ENCODE data around the gene DMRTB1. TPM values are rescaled to one million over a fixed set of nuclear protein-coding genes. Genes with fewer than 3 reads are reported as not detected.

The DMRTB1 gene
- total and polyA plus RNA-seq, 2 experiments from 2014 or later: not detected

DNA sequence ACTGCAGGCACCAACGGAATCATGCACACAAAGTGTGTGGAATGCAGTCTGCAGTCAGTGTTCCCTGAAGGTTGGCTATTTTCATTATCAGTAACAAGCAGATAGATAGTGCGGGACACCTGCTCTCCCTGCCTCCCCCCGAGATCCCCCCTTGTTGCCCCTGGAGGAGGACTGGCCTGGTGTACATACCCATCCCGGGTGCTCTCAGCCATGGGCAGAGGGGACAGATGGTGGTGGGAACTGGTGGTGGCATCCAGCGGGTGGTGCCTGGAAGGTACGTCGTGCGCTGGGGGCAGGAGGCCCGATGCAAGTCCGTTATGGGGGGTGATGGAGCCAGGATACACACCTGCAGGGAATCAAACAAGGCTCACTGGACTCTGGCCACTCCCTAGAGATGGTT, 55.2 kb downstream of the DMRTB1 start:
- Histone ChIP-seq H3K27me3 (replicated peaks; ENCODE audit: insufficient read depth) (no peaks in the 10 kb centered on the region), H3K4me1 (ENCODE audit: insufficient read depth) (no peaks in the 10 kb centered on the region), H3K36me3 (ENCODE audit: low read depth) (no peaks in the 10 kb centered on the region), H3K27ac (no peak overlapping the region), H2AFZ (no peak overlapping the region), H3K79me2 (ENCODE audit: insufficient read depth) (no peaks in the 10 kb centered on the region), H3K4me3 (no peak overlapping the region), H3K9me3 (ENCODE audit: low read depth) (no peaks in the 10 kb centered on the region), H4K20me1 (ENCODE audit: insufficient read depth) (no peaks in the 10 kb centered on the region), H3F3A (ENCODE audit: insufficient read depth) (0 out of 2 replicates have a peak, but pooled peaks cover 3% of the 10 kb centered on the region), H3K9me2 (ENCODE audit: insufficient read depth) (no peaks in the 10 kb centered on the region), H3K9ac (no peak overlapping the region), H3K4me2 (ENCODE audit: unreplicated experiment) (no peak overlapping the region)
- DNase-seq: no peak
- TF ChIP-seq EZH2phosphoT487 (IDR thresholded peaks at IDR 0.05; ENCODE audit: insufficient read depth, low read depth) (no peak), EZH2 (IDR thresholded peaks at IDR 0.05; ENCODE audit: insufficient read depth, poor library complexity, severe bottlenecking) (no peak)
- in situ Hi-C loops (cut with MboI): no loop called here
- WGBS, 2 experiments (ENCODE audit: low coverage in 1 of 2, low lambda C conversion rate in 2 of 2, missing lambda C conversion rate in 2 of 2): 74 to 80% methylated on average over 10 of the region's 10 CpGs

- Histone ChIP-seq H3K9me2 (ENCODE audit: insufficient read depth) (no peaks in the 10 kb centered on the region), H3K27ac (no peak overlapping the region), H3K79me2 (ENCODE audit: insufficient read depth) (no peaks in the 10 kb centered on the region), H3K36me3 (ENCODE audit: low read depth) (no peaks in the 10 kb centered on the region), H4K20me1 (ENCODE audit: insufficient read depth) (no peaks in the 10 kb centered on the region), H3K4me1 (ENCODE audit: insufficient read depth) (no peaks in the 10 kb centered on the region), H3K9me3 (ENCODE audit: low read depth) (no peaks in the 10 kb centered on the region), H3K4me3 (no peak overlapping the region), H2AFZ (no peak overlapping the region), H3F3A (ENCODE audit: insufficient read depth) (0 out of 2 replicates have a peak, but pooled peaks cover 3% of the 10 kb centered on the region), H3K4me2 (ENCODE audit: unreplicated experiment) (no peak overlapping the region), H3K9ac (no peak overlapping the region), H3K27me3 (replicated peaks; ENCODE audit: insufficient read depth) (no peaks in the 10 kb centered on the region)
- DNase-seq: no peak
- in situ Hi-C loops (cut with MboI): no loop called here
- WGBS, 2 experiments (ENCODE audit: low coverage in 1 of 2, low lambda C conversion rate in 2 of 2, missing lambda C conversion rate in 2 of 2): 91% methylated on average over 7 of the region's 7 CpGs
- TF ChIP-seq EZH2phosphoT487 (IDR thresholded peaks at IDR 0.05; ENCODE audit: insufficient read depth, low read depth) (no peak), EZH2 (IDR thresholded peaks at IDR 0.05; ENCODE audit: insufficient read depth, poor library complexity, severe bottlenecking) (no peak)
Measured at GRCh38 chr1:53516181-53516580, 57.0 kb downstream of the DMRTB1 start.

Other genes with a start within 250 kb of the DMRTB1 start
- gene CZIB, start 238.8 kb upstream of the DMRTB1 start, total RNA-seq (2014; rRNA removed; shearing (Covaris generic)): 49.7 and 63.2 TPM in 2 replicates
- gene CZIB, start 238.8 kb upstream of the DMRTB1 start, polyA plus RNA-seq (2016; fragmentation: Nextera tagmentation; extraction: Ambion mirVana): 76.6 and 83.4 TPM in 2 replicates
- gene MAGOH, start 220.9 kb upstream of the DMRTB1 start, total RNA-seq (2014; rRNA removed; shearing (Covaris generic)): 21.9 and 22.5 TPM in 2 replicates
- 29.7 and 34.3 TPM in 2 replicates for gene MAGOH, start 220.9 kb upstream of the DMRTB1 start, polyA plus RNA-seq (2016; fragmentation: Nextera tagmentation; extraction: Ambion mirVana)
- gene LRP8, start 131.3 kb upstream of the DMRTB1 start, total RNA-seq (2014; rRNA removed; shearing (Covaris generic)): 6.3 and 8.9 TPM in 2 replicates
- gene LRP8, start 131.3 kb upstream of the DMRTB1 start, polyA plus RNA-seq (2016; fragmentation: Nextera tagmentation; extraction: Ambion mirVana): 1.3 TPM in 2 replicates